ENCODE data around the gene RNF144A.

DNA sequence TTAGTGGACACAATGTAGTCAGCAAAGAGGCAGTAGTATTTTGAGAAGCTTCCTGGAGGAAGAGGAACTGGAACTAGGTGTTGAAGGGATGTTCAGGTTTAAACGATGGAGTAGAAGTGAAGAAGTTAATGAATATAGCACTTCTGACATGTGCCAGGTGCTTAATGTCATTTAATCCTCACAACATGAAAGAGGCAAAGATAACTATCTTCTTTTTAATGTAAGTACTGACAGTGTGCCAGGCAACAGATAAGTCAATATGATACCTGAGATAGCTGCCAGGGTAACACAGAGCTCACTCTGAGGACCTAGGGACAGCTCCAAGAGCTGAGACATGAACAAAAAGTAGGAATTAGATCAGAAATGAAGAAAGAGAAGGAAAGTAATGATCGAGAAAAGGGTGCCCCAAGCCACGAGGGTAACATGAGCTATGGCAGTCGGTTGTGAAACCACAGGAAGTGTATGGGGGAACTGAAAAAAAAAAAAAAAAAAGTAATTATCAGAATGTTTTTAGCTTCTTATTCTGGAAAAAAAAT, 140.7 kb downstream of the RNF144A start:
- TF ChIP-seq, protein P1, sequence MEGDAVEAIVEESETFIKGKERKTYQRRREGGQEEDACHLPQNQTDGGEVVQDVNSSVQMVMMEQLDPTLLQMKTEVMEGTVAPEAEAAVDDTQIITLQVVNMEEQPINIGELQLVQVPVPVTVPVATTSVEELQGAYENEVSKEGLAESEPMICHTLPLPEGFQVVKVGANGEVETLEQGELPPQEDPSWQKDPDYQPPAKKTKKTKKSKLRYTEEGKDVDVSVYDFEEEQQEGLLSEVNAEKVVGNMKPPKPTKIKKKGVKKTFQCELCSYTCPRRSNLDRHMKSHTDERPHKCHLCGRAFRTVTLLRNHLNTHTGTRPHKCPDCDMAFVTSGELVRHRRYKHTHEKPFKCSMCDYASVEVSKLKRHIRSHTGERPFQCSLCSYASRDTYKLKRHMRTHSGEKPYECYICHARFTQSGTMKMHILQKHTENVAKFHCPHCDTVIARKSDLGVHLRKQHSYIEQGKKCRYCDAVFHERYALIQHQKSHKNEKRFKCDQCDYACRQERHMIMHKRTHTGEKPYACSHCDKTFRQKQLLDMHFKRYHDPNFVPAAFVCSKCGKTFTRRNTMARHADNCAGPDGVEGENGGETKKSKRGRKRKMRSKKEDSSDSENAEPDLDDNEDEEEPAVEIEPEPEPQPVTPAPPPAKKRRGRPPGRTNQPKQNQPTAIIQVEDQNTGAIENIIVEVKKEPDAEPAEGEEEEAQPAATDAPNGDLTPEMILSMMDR (IDR thresholded peaks at IDR 0.05), result no peak
- no peak for TF ChIP-seq EZH2 (IDR thresholded peaks at IDR 0.05; ENCODE audit: borderline replicate concordance, insufficient read depth, low read depth, low read length, poor library complexity, severe bottlenecking)
